Nephron progenitor cell (in vitro differentiated cells): ENCODE results near the gene CENPO.

ENCODE experiments used
- DNase-seq: peaks from one replicate; pipeline ENCODE4 v3.0.0; 2021
- H3K27ac Mint-ChIP-seq: 2 replicates; pipeline ENCODE4 v1.8.0; 2021; ENCODE audit warnings: mild to moderate bottlenecking, moderate library complexity, mixed read lengths
- H3K27me3 Mint-ChIP-seq: 2 replicates; pipeline ENCODE4 v1.8.0; 2021; ENCODE audit warnings: mild to moderate bottlenecking, low read depth, mixed read lengths; ENCODE audit not compliant: poor library complexity
- H3K36me3 Mint-ChIP-seq: 2 replicates; pipeline ENCODE4 v1.8.0; 2021; ENCODE audit warnings: low read depth, mixed read lengths
- H3K4me1 Mint-ChIP-seq: 2 replicates; pipeline ENCODE4 v1.8.0; 2021; ENCODE audit warnings: mixed read lengths
- H3K4me3 Mint-ChIP-seq: 2 replicates; pipeline ENCODE4 v1.8.0; 2021; ENCODE audit warnings: mild to moderate bottlenecking, moderate library complexity, mixed read lengths
- H3K9me3 Mint-ChIP-seq: 2 replicates; pipeline ENCODE4 v1.8.0; 2021; ENCODE audit warnings: mild to moderate bottlenecking, moderate library complexity, mixed read lengths
- CTCF ChIP-seq: fragments of 200-600 bp; sonication (generic); IDR thresholded peaks from 2 replicates; pipeline ENCODE4 v1.5.0; 2021; ENCODE audit warnings: antibody characterized with exemption

Gene CENPO

GRCh38 chr2:24850944-24851343 is 57.7 kb downstream of the CENPO start:
- Mint-ChIP-seq H3K9me3 (peaks cover 30% of the 10 kb centered on the region), H3K27me3 (peaks cover 3% of the 10 kb centered on the region), H3K4me1 (peaks cover 20% of the 10 kb centered on the region), H3K27ac (no peak overlapping the region), H3K36me3 (peaks cover 42% of the 10 kb centered on the region), H3K4me3 (no peak overlapping the region)
- no peak for TF ChIP-seq CTCF
- DNase-seq: no peak

- no peak for TF ChIP-seq CTCF
- no peak overlapping the region for H3K4me3 Mint-ChIP-seq
- H3K27ac Mint-ChIP-seq: no peak overlapping the region
- peaks cover 30% of the 10 kb centered on the region for H3K4me1 Mint-ChIP-seq
- H3K36me3 Mint-ChIP-seq: peaks cover 33% of the 10 kb centered on the region
- peaks cover 3% of the 10 kb centered on the region for H3K27me3 Mint-ChIP-seq
- DNase-seq: no peak
- H3K9me3 Mint-ChIP-seq: peaks cover 19% of the 10 kb centered on the region
Observed at GRCh38 chr2:24852026-24852425, 58.8 kb downstream of the CENPO start.

- no peak for DNase-seq
- H3K9me3 Mint-ChIP-seq: peaks cover 14% of the 10 kb centered on the region
- no peak overlapping the region for H3K4me3 Mint-ChIP-seq
- H3K4me1 Mint-ChIP-seq: peaks cover 30% of the 10 kb centered on the region
- TF ChIP-seq CTCF: no peak
- H3K27ac Mint-ChIP-seq: no peak overlapping the region
- H3K27me3 Mint-ChIP-seq: peaks cover 3% of the 10 kb centered on the region
- peaks cover 28% of the 10 kb centered on the region for H3K36me3 Mint-ChIP-seq
Observed at GRCh38 chr2:24852431-24853020, 59.3 kb downstream of the CENPO start.

GRCh38 chr2:24853046-24853445 is 59.8 kb downstream of the CENPO start:
- H3K4me1 Mint-ChIP-seq: peaks cover 30% of the 10 kb centered on the region
- peaks cover 25% of the 10 kb centered on the region for H3K36me3 Mint-ChIP-seq
- H3K9me3 Mint-ChIP-seq: peaks cover 11% of the 10 kb centered on the region
- no peak for DNase-seq
- TF ChIP-seq CTCF: no peak
- no peak overlapping the region for H3K27ac Mint-ChIP-seq
- H3K27me3 Mint-ChIP-seq: peaks cover 3% of the 10 kb centered on the region
- H3K4me3 Mint-ChIP-seq: no peak overlapping the region

- no peak for TF ChIP-seq CTCF
- Mint-ChIP-seq H3K9me3 (peaks cover 4% of the 10 kb centered on the region), H3K36me3 (peaks cover 27% of the 10 kb centered on the region), H3K27ac (peak overlapping the region; percentile 40), H3K27me3 (peaks cover 2% of the 10 kb centered on the region), H3K4me1 (peaks cover 30% of the 10 kb centered on the region), H3K4me3 (no peak overlapping the region)
- DNase-seq: no peak
Observed at GRCh38 chr2:24853996-24854395, 60.8 kb downstream of the CENPO start.

GRCh38 chr2:24855022-24855622 is 61.9 kb downstream of the CENPO start:
- Mint-ChIP-seq H3K4me3 (no peak overlapping the region), H3K36me3 (peaks cover 31% of the 10 kb centered on the region), H3K9me3 (peaks cover under 1% of the 10 kb centered on the region), H3K27ac (peak overlapping the region; percentile 97), H3K4me1 (peaks cover 30% of the 10 kb centered on the region), H3K27me3 (no peaks in the 10 kb centered on the region)
- no peak for DNase-seq
- no peak for TF ChIP-seq CTCF
